ENCODE results near the gene CLDN1.

The CLDN1 gene

GRCh38 chr3:190321789-190322603 is at the start of gene CLDN1:
CLDN1 (minus strand) TSS chr3:190322446; CDS start chr3:190322206, 240 bp downstream.
- peak; percentile 18 for DNase-seq

- DNase-seq, result no peak
Observed at GRCh38 chr3:190371152-190371551, 48.9 kb upstream of the CLDN1 start.

- no peak for DNase-seq
Observed at GRCh38 chr3:190370369-190370768, 48.1 kb upstream of the CLDN1 start.

GRCh38 chr3:190369668-190370295 is 47.5 kb upstream of the CLDN1 start:
- DNase-seq, result no peak

GRCh38 chr3:190368881-190369280 is 46.6 kb upstream of the CLDN1 start:
- no peak for DNase-seq

GRCh38 chr3:190366133-190366532 is 43.9 kb upstream of the CLDN1 start:
- no peak for DNase-seq

GRCh38 chr3:190362258-190362657 is 40.0 kb upstream of the CLDN1 start:
- DNase-seq, result no peak

- DNase-seq, result no peak
Observed at GRCh38 chr3:190361791-190362190, 39.5 kb upstream of the CLDN1 start.

GRCh38 chr3:190360228-190360627 is 38.0 kb upstream of the CLDN1 start:
- DNase-seq, result no peak

- no peak for DNase-seq
Observed at GRCh38 chr3:190359813-190360212, 37.6 kb upstream of the CLDN1 start.

- DNase-seq, result no peak
Observed at GRCh38 chr3:190357468-190357867, 35.2 kb upstream of the CLDN1 start.

- DNase-seq, result no peak
Observed at GRCh38 chr3:190356246-190356645, 34.0 kb upstream of the CLDN1 start.

- DNase-seq, result no peak
Observed at GRCh38 chr3:190352861-190353457, 30.7 kb upstream of the CLDN1 start.

GRCh38 chr3:190346541-190346940 is 24.3 kb upstream of the CLDN1 start:
- DNase-seq, result no peak

- DNase-seq, result no peak
Observed at GRCh38 chr3:190345878-190346277, 23.6 kb upstream of the CLDN1 start.

GRCh38 chr3:190345027-190345821 is 23.0 kb upstream of the CLDN1 start:
- no peak for DNase-seq

- DNase-seq, result no peak
Observed at GRCh38 chr3:190340071-190340470, 17.8 kb upstream of the CLDN1 start.

- DNase-seq, result no peak
Observed at GRCh38 chr3:190339130-190339529, 16.9 kb upstream of the CLDN1 start.

- DNase-seq, result no peak
Observed at GRCh38 chr3:190338717-190339116, 16.5 kb upstream of the CLDN1 start.

- DNase-seq, result no peak
Observed at GRCh38 chr3:190337301-190337700, 15.1 kb upstream of the CLDN1 start.

- no peak for DNase-seq
Observed at GRCh38 chr3:190336516-190337189, 14.4 kb upstream of the CLDN1 start.

GRCh38 chr3:190333961-190334360 is 11.7 kb upstream of the CLDN1 start:
- no peak for DNase-seq
